Activated gamma-delta T cell treated with Interleukin-2 at 50 U/mL for 16 hours (primary cell): ENCODE results near the gene HPS3.
"Not testable (repeated sequence)": the region's sequence is repeated elsewhere in the genome, so short reads cannot be mapped to it uniquely, and the experiment has no call there.

Experiments used
- DNase-seq: peaks from one replicate; pipeline ENCODE4 v3.0.0-alpha.2; 2020

Gene HPS3

DNA sequence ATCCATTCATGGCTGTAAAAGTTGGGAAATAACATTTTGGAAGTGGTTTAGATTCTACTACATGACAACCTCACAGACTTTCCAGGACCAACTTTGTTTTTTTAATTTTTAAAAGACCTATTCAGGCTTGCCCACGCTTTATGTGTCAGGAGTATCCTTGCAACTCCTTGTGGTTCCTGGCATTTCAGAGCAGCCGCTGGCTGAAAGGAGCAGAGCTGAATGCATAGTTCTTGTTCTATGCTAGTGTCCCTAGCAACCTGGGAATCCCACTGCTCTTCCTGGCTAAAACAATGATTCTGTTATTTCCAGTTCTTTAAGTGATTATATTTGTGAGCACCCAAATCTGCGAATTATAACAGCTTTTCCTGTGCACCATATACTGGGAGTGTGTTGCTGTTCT lies 57.3 kb downstream of the HPS3 start:
- no peak for DNase-seq

DNA sequence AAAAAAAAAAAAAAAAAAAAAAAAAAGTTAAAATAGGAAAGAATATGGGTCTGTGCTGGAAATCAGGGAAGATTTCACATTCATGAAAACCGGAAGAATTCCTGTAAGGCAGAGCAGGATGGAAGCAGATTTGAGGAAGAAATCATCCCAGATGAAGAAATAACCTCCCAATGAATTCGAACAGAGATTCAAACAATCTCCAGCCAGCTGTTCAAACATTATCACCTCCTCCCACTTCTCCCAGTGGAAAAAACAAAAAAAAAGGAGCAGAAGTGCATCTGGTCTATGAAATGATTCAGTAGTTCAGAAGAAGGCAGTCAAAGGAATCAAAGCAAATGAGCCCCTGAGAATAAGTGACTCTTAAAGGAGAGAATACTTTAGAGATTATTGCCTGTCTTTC lies 59.1 kb downstream of the HPS3 start:
- no peak for DNase-seq

DNA sequence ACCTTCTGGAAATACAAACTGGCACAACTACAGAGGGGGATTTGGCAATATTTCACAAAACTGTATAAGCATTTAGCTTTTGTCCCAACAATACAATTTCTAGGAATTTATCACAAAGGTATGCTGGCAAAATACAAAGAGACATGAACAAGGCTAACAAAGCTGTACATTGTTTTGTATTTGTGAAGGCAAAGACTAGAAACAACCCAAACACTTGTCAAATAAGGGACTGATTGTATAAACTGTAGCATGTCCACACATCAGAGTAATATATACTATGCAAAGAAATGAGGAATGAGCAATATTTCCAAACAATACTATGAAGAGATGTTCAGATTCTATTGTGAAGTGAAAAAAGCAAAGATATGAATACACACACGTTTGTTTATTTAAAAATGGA lies 65.8 kb downstream of the HPS3 start:
- DNase-seq: no peak

DNA sequence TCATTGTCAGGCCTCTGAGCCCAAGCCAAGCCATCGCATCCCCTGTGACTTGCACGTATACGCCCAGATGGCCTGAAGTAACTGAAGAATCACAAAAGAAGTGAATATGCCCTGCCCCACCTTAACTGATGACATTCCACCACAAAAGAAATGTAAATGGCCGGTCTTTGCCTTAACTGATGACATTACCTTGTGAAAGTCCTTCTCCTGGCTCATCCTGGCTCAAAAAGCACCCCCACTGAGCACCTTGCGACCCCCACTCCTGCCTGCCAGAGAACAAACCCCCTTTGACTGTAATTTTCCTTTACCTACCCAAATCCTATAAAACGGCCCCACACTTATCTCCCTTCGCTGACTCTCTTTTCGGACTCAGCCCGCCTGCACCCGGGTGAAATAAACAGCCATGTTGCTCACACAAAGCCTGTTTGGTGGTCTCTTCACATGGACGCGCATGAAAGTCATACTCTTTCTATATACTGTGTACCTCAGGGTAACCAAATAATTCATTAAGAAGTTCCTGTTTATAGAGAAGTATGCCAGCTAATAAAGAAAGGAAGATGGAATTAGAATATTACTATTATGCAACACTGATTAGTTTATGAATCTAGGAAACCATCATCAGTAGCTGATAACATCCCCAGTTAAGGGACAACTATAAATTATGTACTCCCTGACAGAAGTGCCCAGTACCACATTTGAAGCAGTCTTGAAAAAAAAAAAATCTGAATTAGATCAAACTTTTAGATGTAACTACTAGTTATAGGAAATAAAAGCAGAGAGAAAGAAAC lies 67.6 kb downstream of the HPS3 start:
- not testable (repeated sequence) for DNase-seq

DNA sequence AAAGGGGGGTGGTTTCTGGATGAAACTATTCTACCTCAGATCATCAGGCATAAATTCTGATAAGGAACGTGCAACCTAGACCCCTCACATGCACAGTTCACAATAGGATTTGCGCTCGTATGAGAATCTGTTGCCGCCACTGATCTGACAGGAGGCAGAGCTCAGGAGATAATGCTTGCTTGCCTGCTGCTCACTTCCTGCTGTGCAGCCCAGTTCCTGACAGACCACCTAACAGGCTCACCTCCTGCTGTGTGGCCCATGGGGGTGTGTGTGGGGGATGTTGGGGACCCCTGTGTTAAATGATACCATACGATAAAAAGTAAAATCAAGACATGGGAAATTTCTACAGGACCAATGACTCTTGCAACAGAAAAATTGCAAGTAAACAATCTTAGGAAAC lies 68.2 kb downstream of the HPS3 start:
- DNase-seq: no peak

DNA sequence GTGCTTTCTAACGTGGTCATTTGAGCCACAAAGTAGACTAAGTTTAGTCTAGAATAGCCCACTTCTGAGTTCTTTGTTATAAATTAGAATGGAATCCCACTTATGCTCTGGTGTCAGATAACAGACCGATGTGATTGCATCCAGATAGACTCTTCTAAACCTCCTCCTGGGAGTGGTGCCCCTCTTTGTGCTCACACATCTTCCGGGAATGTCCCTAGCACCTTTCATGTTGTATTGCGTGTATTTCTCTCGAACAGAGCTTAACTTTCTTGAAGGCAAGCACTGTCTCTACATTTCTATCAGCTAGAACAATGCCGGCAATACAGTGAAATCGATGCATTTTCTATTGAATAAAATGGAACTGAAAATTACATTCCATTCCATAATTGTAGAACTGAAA lies 69.2 kb downstream of the HPS3 start:
- no peak for DNase-seq

DNA sequence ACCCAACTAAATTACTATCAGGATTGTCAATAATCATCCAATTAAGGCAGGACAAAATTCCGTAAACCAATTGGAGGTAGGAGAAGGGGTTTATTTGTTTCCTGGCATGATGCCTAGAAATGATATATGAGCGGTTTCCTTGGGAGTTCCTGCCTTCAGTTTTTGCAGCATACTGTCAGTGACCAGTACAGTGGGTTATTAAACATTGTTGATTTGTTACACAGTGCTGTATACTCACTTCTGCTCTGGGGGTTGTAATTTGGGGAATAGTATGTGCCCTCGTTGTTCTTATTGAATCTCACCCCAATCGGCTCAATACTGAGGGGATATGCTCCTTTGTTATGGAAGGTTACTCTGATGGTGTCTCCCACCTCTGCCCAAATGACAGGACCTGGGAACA lies 70.0 kb downstream of the HPS3 start:
- DNase-seq: no peak

DNA sequence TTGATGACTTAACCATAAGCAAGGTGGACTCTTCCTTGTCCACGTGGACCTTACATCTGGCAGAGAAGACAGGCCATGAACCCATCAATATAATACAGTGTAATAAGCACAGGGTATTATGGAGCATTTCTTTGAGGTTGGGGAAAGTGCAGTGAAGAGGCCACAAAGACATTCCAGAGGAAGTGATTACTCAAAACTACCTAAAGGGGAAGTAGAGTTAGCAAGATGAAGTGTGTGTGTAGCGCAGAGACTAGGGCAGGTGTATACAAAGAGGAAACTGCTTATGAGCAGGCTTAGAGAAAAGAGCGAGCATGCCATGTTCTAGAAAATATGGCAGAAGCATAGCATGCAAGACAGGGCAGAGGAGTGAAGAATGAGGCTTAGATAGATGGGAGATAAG lies 74.3 kb downstream of the HPS3 start:
- no peak for DNase-seq

DNA sequence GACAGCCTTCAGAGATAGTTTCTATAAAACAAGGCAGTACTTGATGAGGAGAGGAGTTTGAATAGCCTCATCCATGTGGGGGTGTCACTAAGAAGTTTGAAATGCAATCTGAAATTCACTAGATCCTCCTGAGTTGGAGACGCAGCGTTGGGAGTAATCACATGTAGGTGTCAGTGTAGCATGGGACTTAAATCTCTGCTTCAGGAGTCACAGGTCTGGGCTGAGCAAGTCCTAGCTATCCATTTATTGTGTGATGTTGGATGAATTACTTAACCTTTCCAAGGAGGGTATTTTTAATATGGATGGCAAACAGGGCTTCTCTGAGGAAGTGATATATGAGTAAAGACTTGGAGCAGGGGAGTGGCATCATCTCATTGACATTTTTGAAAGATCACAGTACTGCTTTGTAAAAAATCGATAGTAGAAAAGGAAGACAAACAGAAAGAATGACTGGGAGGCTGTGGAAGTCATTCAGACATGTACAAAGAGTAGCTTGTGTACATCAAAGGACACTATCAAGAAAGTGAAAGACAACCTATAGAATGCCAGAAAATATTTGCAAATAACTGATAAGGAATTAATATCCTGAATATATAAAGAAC lies 75.1 kb downstream of the HPS3 start:
- DNase-seq: no peak

DNA sequence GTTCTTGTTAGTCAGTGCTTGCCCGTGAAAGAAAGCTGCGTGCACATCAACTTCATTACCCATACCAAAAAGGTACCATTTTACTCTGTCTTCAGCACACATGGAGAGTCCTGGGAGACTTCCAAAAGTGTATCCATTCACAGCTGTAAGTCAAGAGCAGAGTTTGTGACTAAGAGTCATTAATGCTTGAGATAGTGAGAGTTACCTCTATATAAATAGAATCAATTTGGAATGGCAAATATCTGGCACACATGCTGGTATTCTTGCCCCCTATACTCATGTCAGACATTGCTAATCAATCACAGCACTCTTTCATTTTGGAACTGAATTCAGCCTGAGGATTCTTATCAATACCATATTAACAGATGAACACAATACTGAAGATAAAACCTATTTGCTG lies 78.0 kb downstream of the HPS3 start:
- no peak for DNase-seq

DNA sequence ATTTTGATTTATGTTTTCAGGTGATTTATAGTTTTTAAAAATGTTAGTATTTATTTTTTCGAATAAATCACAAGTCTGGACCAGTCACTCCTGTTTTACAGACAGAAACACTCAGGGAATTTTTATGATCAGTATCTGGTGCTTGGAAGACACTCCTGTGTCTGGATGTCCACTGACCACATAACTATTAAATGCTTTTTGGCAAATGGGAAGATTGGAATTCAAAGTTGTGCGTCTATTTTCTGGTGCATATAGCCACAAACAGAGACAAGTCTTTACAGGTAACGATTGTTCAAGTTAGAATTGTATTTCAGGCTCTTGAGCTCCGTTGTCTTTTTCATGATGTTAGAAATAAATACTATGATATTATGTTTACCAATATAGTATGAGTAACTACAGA lies 80.0 kb downstream of the HPS3 start:
- DNase-seq: no peak

DNA sequence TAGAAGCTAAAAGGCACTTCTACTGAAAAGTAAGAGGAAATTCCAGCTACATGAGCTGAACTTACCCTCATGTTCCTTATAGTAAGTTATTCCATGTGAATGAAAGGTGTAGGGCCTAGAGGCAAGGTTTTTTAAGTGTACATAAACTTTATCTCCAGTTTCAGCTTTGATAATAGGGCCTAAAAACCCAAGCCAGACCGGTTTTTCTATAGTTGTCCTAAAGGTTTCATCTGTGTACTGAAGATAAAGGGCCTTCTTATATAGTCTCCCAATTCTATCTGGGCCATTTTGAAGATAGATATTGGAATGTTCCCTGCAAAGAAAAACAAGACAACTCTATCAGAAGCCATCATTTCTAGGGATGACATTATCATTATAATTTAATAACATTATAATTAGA lies 82.9 kb downstream of the HPS3 start:
- DNase-seq: no peak

DNA sequence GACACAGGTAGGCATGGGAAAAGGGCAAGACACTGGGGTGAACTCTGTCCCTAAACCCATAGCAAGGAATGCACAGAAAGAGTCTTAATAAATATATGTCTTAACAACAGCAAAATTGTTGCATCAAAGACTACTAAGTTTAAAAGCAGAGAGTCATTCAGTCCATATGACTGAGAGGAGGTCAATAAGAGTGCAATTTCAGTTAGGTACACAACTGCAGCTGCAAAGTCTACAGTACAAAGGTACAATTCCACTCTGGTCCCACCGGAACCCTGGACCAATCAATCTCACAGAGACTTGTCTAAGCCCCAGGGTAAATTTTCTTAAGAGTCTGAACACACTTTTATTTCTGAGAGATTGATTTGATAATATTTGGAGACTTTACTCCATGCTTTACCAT lies 85.3 kb downstream of the HPS3 start:
- no peak for DNase-seq

DNA sequence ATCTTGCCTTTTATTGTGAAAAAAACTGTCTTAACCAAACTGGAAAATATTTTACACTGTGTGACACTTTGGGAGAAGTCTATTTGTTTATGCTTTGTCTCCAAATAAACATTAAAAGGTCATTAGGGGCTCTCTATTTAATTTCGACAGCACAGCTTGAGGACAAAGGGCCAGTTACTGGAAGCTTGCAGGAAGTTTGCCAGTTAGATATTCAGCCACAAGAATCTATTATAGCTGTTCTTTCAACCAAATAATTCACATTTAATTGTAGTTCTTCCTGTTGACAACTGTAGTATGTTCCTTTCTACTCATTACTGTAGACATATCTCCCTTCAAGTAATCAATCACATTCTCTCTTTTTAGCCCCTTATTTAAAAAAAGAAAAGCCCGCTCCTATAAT lies 86.1 kb downstream of the HPS3 start:
- DNase-seq: no peak

DNA sequence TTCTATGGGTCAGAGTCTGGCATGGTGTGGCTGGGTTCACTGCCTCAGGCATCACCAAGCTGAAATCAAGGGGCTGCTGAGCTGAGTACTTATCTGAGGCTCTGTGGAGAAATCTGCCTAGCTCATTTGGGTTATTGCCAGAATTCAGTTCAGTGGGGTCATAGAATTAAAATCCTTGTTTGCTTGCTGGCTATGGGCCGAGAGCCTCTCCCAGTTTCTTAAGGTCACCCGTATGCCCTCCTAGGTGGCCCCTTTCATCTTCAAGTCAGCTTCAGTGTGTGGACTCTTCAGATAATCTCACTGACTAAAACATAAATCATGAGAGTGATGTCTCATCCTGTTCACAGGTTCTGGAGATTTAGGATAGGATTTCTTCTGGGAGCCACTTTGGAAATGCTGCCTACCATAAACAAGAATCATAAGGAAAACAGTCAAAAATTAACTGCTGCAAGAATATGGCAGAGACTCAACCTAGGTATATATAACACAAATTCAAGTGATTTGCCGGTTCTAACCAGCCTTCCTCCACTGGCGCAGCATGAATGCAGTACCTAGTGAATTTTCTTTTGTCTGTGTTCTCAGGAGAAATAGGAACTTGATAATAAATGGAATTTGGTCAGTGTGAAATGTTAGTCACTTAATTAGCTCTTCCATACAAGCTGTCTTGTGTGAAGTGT lies 86.9 kb downstream of the HPS3 start:
- no peak for DNase-seq

DNA sequence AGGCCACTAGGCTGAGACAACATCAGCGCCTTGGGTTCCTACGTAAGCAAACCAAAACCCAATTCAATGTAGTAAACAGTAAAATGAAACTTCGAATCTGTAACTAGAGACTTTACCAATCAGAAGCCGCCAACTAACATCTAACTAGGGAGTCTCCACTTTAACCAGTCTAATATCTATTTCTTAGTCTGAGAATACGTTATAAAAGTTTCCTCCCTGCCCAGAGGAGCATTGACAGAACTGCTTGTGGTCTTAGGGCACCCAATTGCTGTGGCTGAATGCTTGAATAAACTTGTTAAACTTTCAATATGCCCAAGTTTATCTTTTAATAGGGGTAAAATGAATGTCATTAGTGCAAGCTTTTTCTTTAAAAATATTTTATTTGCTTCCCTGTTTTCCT lies 87.9 kb downstream of the HPS3 start:
- no peak for DNase-seq

DNA sequence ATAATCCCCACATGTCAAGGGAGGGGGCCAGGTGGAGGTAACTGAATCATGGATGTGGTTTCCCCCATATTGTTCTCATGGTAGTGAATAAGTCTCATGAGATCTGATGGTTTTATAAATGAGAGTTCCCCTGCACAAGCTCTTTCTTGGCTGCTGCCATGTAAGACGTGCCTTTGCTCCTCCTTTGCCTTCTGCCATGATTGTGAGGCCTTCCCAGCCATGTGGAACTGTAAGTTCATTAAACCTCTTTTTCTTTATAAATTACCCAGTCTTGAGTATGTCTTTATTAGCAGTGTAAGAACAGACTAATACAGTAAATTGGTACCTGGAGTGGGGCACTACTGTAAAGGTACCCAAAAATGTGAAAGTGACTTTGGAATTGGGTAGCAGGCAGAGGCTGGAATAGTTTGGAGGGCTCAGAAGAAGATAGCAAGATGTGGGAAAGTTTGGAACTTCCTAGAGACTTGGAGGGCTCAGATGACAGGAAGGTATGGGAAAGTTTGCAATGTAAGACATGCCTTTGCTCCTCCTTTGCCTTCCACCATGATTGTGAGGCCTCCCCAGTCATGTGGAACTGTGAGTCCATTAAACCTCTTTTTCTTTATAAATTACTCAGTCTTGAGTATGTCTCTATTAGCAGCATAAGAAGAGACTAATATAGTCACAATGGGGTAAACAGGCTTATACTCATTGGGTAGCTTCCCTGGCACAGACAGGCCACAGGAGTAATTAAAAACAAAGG lies 90.1 kb downstream of the HPS3 start:
- not testable (repeated sequence) for DNase-seq

DNA sequence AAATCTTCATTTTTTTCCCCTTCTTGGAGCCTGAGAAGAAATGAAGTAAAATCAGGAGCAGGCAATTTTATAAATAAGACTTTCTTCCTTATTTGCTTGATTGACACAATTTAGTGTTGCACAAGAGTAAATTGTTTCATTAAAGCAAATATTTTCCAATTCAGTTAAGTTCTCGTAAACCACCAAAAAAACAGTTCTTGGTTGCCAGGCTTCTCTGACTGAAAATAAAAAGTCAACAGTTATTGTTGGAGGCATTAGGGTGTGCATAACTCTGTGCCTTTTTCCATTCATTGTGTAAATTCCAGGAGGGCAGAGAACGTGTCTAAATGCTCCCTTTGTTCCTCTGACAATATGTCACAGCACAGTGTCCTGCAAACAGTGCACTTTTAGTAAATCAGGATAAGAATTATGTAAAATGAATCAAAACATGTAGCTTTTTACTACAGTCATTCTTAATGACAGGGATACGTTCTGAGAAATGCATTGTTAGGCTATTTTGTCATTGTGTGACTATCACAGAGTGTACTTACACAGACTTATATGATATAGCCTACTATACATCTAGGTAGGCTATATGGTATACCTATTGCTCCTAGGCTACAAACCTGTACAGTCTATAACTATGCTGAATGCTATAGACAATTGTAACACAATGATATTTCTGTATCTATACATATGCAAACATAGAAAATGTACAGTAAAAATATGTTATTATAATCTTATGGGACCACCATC lies 92.5 kb downstream of the HPS3 start, which contains the start of gene CP:
CP (minus strand) TSS at position 47 of the 735 bp plus-strand sequence; CDS start at position 10, 37 bp downstream.
- DNase-seq: no peak
